Activated T-helper 2 cell treated with anti-CD3 and anti-CD28 coated beads, Interferon-gamma antibody, Interleukin-2, Interleukin-4, amounts not matched to agents 10 μg/mL and 5 μg/mL and 100 μg/mL, durations not matched to agents 14 hours and 24 hours and 36 hours (primary cell): ENCODE results near the gene CELF1. TPM values are rescaled to one million over a fixed set of nuclear protein-coding genes. Genes with fewer than 3 reads are reported as not detected.

Experiments used
- DNase-seq: peaks from one replicate; pipeline ENCODE4 v3.0.0; 2021; ENCODE audit warnings: low spot score
- H3K27ac Mint-ChIP-seq: one replicate; pipeline ENCODE4 v1.8.0; 2021; ENCODE audit warnings: mixed read lengths
- H3K27me3 Mint-ChIP-seq: one replicate; pipeline ENCODE4 v1.8.0; 2021; ENCODE audit warnings: low read depth, mixed read lengths
- H3K36me3 Mint-ChIP-seq: one replicate; pipeline ENCODE4 v1.8.0; 2021; ENCODE audit warnings: low read depth, mixed read lengths
- H3K4me1 Mint-ChIP-seq: one replicate; pipeline ENCODE4 v1.8.0; 2021; ENCODE audit warnings: low read depth, mixed read lengths
- H3K4me3 Mint-ChIP-seq: one replicate; pipeline ENCODE4 v1.8.0; 2021; ENCODE audit warnings: low read depth, mild to moderate bottlenecking, moderate library complexity, mixed read lengths
- H3K9me3 Mint-ChIP-seq: one replicate; pipeline ENCODE4 v1.8.0; 2021; ENCODE audit warnings: mixed read lengths
- intact Hi-C: fragments of 100-400 bp; cut with micrococcal nuclease; formaldehyde crosslinking; loops from one replicate; pipeline ENCODE4 v1.15.1; 2023
- total RNA-seq: library from RNA; stranded (reverse); gene quantifications from 2 replicates; pipeline ENCODE4 v1.2.3, GENCODE V29; 2022

The CELF1 gene
- 129 and 132 TPM in 2 replicates for total RNA-seq

DNA sequence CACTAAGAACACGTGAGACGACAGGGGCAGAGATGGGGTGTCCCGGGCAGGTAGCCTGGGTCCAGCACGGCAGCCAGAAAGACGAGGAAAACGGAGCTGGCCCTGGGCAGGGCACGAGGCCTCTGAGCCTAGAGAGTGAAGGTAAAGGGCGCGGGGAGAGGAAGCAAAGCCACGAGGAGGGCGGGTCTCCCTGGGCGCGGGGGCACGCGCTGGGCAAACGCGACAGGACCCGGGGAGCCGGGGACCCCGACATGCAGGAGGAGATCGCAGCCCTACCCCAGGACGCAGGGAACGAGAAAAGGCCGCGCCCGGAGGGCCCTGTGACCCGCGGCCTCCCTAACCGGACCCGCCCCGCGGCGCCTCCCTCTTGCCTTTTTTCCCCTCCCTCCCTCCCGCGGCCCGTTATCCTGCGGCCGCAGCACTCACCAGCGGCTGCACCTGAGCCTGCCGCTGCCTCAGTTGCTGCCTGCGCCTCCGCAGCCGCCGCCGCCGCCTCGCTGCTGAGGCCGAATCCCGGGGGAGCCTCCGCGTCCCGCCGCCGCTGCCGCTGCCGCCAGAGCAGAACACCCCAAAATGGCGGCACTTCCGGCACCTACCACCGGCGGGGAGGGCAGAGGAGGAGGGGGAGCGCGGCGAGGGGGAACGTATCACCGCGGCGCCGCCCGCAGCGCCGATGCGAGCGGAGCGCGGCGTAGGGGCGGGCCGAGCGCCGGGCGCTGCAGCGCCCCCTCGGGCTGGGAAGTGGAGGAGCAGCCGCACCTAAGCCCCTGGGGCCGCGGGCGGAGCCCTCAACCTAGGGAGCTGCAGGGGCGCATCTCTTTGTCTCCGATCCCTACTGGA is at the start of gene CELF1:
Gene CELF1, minus strand, starts transcription at position 567 of the 840 bp plus-strand sequence. CDS start 53,609 bp downstream, outside the sequence.
- Mint-ChIP-seq H3K27ac (peak within 1 kb of the TSS; percentile 95), H3K27me3 (no peaks in the 10 kb centered on the region), H3K9me3 (no peaks in the 10 kb centered on the region), H3K36me3 (peaks cover 30% of the 10 kb centered on the region), H3K4me3 (peak within 1 kb of the TSS; percentile 100), H3K4me1 (peaks cover 31% of the 10 kb centered on the region)
- intact Hi-C loops = loop anchor here (1.0 to 10.0 kb wide), 6 partner anchors 29 to 214 kb away; partner anchors contain the start of genes FNBP4, MTCH2 and PSMC3
- peak; percentile 92 for DNase-seq

GRCh38 chr11:47599902-47600301 is 47.0 kb upstream of the CELF1 start:
- Mint-ChIP-seq H3K27me3 (peaks cover 5% of the 10 kb centered on the region), H3K4me3 (no peak overlapping the region), H3K4me1 (no peaks in the 10 kb centered on the region), H3K27ac (no peak overlapping the region), H3K36me3 (no peaks in the 10 kb centered on the region), H3K9me3 (no peaks in the 10 kb centered on the region)
- intact Hi-C loops = no loop called here
- DNase-seq = no peak

- Mint-ChIP-seq H3K9me3 (no peaks in the 10 kb centered on the region), H3K27me3 (peaks cover 28% of the 10 kb centered on the region), H3K4me1 (peaks cover 3% of the 10 kb centered on the region), H3K36me3 (no peaks in the 10 kb centered on the region), H3K4me3 (no peak overlapping the region), H3K27ac (no peak overlapping the region)
- no peak for DNase-seq
- intact Hi-C loops = no loop called here
These were observed 43.0 kb upstream of the CELF1 start for GRCh38 chr11:47595967-47596366.

GRCh38 chr11:47595029-47595428 is 42.1 kb upstream of the CELF1 start:
- peaks cover 28% of the 10 kb centered on the region for H3K27me3 Mint-ChIP-seq
- H3K36me3 Mint-ChIP-seq = no peaks in the 10 kb centered on the region
- no peaks in the 10 kb centered on the region for H3K9me3 Mint-ChIP-seq
- intact Hi-C loops = no loop called here
- H3K4me1 Mint-ChIP-seq = peaks cover 3% of the 10 kb centered on the region
- no peak overlapping the region for H3K4me3 Mint-ChIP-seq
- DNase-seq = no peak
- no peak overlapping the region for H3K27ac Mint-ChIP-seq

DNA sequence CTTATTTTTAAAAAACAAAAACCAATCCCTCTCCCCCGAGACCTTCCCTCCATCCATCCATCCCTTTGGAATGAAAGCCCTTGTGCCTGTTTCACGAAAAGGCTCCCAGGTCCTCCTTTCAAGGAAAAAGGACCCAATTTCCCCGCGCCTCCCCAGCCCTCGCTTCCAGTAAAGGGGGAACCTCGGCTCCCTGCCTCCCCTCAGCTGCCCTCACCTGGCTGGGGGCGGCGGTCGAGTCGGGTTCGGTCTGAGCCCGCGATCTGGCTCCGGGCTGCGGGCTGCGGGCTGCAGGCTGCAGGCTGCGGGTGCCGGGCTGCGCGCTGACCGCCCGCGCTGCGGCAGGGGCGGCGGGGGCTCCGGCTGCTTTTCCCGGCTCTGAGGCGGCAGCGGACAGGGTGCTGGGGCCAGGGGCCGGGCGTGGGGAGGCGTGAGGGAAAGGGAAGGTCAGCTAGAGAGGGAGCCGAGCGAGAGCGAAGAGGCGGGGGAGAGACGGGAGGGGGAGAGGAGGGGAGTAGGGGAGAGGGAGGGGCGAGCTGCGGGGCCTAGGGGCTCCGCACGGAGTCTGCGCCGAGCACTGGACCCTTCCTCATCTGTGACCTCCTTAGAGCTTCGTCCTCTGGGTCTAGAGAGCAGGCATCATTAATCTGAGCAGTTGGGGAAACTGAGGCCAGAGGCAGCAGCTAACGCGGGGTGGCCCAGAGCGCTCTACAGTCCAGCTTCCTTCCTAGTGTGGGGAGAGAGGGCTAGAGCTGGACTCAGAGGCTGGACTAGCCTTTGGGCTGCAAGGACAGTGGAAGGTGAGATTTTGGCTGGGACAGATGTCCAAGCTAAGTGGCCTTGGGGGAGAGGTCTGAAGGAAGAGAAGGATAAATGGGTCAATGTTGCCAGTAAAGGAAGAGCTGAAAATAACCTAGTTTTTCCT is 41.3 kb upstream of the CELF1 start, which contains the start of gene C1QTNF4:
Gene C1QTNF4, minus strand, starts transcription at position 478 of the 922 bp plus-strand sequence. CDS start 3,601 bp downstream, outside the sequence.
- peaks cover 3% of the 10 kb centered on the region for H3K4me1 Mint-ChIP-seq
- no peak within 1 kb of the TSS for H3K4me3 Mint-ChIP-seq
- DNase-seq = no peak
- intact Hi-C loops = no loop called here
- H3K9me3 Mint-ChIP-seq = no peaks in the 10 kb centered on the region
- peaks cover 28% of the 10 kb centered on the region for H3K27me3 Mint-ChIP-seq
- no peaks in the 10 kb centered on the region for H3K36me3 Mint-ChIP-seq
- no peak within 1 kb of the TSS for H3K27ac Mint-ChIP-seq

GRCh38 chr11:47593492-47593933 is 40.6 kb upstream of the CELF1 start:
- Mint-ChIP-seq H3K27ac (no peak overlapping the region), H3K27me3 (peaks cover 28% of the 10 kb centered on the region), H3K9me3 (no peaks in the 10 kb centered on the region), H3K36me3 (no peaks in the 10 kb centered on the region), H3K4me1 (peaks cover 3% of the 10 kb centered on the region), H3K4me3 (no peak overlapping the region)
- intact Hi-C loops = no loop called here
- DNase-seq = no peak

- H3K4me3 Mint-ChIP-seq = no peak overlapping the region
- intact Hi-C loops = no loop called here
These were observed 40.0 kb upstream of the CELF1 start for GRCh38 chr11:47592970-47593369.

DNA sequence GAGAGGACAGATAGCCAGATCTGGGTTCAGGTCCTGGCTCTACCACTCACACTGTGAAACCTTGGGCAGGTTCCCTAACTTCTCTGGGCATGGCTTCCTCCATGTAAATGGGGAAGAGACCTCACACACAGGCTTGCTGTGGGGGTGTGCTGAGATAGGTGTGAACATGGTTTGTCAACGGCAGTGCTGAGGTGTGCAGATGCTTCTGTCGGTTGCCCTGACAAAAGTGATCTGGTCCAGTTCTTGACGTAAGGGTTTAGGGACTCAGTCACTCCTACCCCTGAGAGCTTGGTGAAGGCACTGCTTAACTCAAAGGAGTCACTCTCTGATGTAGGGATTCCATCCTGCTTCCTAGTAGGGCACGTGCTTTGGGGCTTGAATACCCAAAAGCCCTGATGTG is 39.3 kb upstream of the CELF1 start:
- no peaks in the 10 kb centered on the region for H3K36me3 Mint-ChIP-seq
- H3K4me1 Mint-ChIP-seq = peaks cover 3% of the 10 kb centered on the region
- no peak overlapping the region for H3K27ac Mint-ChIP-seq
- no peak for DNase-seq
- peaks cover 28% of the 10 kb centered on the region for H3K27me3 Mint-ChIP-seq
- H3K4me3 Mint-ChIP-seq = no peak overlapping the region
- intact Hi-C loops = no loop called here
- H3K9me3 Mint-ChIP-seq = no peaks in the 10 kb centered on the region

More at GRCh38 chr11:47592970-47593369, 40.0 kb upstream of the CELF1 start:
- Mint-ChIP-seq H3K9me3 (no peaks in the 10 kb centered on the region), H3K36me3 (no peaks in the 10 kb centered on the region), H3K4me1 (peaks cover 3% of the 10 kb centered on the region), H3K27me3 (peaks cover 28% of the 10 kb centered on the region), H3K27ac (no peak overlapping the region)
- no peak for DNase-seq

DNA sequence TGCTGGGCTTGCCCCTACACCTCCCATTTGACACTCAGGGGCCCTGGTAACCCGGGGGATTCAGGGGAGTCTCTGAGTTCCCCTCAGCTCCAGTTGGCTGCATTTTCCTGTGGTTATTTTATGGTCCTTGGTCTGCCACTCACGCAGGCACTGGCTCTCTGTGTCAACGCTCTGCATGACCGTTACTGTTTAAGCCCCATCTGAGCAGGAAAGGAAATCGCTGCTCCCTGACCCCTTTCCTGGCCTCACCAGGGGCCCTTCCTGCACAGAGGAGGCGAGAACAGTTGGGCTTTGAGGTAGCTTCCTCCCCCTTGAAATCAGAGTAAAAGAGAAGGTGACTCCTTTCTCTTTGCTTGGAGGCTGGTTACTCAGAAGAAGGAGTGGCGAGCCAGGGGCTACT is 38.8 kb upstream of the CELF1 start:
- DNase-seq = no peak
- Mint-ChIP-seq H3K4me1 (peaks cover 3% of the 10 kb centered on the region), H3K27me3 (peaks cover 28% of the 10 kb centered on the region), H3K4me3 (no peak overlapping the region), H3K27ac (no peak overlapping the region), H3K9me3 (no peaks in the 10 kb centered on the region), H3K36me3 (no peaks in the 10 kb centered on the region)
- intact Hi-C loops = no loop called here

DNA sequence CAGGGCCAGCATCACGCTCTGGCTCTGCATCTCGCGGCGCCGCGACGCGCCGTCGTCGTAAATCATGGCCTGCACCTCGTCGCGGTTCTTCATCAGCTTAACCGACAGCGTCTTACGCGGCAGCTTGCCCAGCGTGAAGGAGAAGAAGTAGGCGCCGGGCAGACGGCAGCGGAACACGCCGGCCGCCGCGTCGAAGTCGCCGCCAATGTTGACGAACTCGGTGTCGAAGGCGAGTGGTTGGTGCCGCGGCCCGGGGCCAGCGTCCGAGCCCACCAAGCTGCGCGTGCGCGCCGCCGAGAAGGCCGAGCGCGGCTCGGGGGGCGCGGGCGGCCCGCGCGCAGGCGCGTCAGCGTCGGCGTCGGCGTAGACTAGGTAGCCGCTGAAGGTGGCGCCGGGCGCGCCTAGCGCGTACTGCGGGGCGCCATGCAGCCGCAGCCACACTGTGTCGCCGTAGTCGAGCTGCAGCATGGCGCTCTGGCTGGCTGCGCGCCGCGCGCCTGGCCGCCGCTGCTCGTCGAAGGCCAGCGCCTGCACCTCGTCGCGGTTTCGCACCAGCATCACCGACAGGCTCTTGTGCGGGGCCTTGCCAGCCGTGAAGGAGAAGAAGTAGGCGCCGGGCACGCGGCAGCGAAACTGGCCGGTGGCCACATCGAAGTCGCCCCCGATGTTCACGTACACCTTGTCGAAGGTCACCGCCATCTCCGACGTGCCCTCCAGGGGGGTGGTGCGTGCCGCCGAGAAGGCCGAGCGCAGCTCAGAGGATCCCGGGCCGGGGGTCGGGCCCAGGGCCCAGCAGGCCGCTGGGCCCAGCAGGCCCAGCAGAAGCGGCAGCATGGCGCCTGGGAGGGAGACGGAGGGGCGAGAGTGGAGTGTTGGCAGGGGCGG is 37.3 kb upstream of the CELF1 start:
- H3K27me3 Mint-ChIP-seq = peaks cover 24% of the 10 kb centered on the region
- H3K9me3 Mint-ChIP-seq = no peaks in the 10 kb centered on the region
- peaks cover 3% of the 10 kb centered on the region for H3K4me1 Mint-ChIP-seq
- DNase-seq = no peak
- H3K36me3 Mint-ChIP-seq = no peaks in the 10 kb centered on the region
- no peak overlapping the region for H3K27ac Mint-ChIP-seq
- H3K4me3 Mint-ChIP-seq = no peak overlapping the region
- intact Hi-C loops = no loop called here

- DNase-seq = no peak
- intact Hi-C loops = no loop called here
- Mint-ChIP-seq H3K9me3 (no peaks in the 10 kb centered on the region), H3K27ac (no peak overlapping the region), H3K4me1 (peaks cover 3% of the 10 kb centered on the region), H3K36me3 (peaks cover 3% of the 10 kb centered on the region), H3K4me3 (no peak overlapping the region), H3K27me3 (peaks cover 20% of the 10 kb centered on the region)
These were observed 36.6 kb upstream of the CELF1 start for GRCh38 chr11:47589584-47589976.

- H3K4me1 Mint-ChIP-seq = peaks cover 3% of the 10 kb centered on the region
- H3K27me3 Mint-ChIP-seq = peaks cover 16% of the 10 kb centered on the region
- H3K9me3 Mint-ChIP-seq = no peaks in the 10 kb centered on the region
- peaks cover 8% of the 10 kb centered on the region for H3K36me3 Mint-ChIP-seq
- intact Hi-C loops = no loop called here
- H3K4me3 Mint-ChIP-seq = no peak overlapping the region
- H3K27ac Mint-ChIP-seq = no peak overlapping the region
- no peak for DNase-seq
These were observed 36.2 kb upstream of the CELF1 start for GRCh38 chr11:47589118-47589517.
